ENCODE results near the gene TMEM222. TPM values are rescaled to one million over a fixed set of nuclear protein-coding genes. Genes with fewer than 3 reads are reported as not detected.

The TMEM222 gene
- total RNA-seq, 2 donors from 2014 or later = 31.5 to 45.1 TPM

GRCh38 chr1:27357281-27358037 is 35.5 kb downstream of the TMEM222 start:
- no peak overlapping the region for H3K27ac ChIP-seq
- no peak overlapping the region for H3K4me3 ChIP-seq

GRCh38 chr1:27358038-27358927 is 36.3 kb downstream of the TMEM222 start:
- TF ChIP-seq CTCF (IDR thresholded peaks at IDR 0.05) = no peak
- Histone ChIP-seq H3K27me3 (replicated peaks; ENCODE audit: insufficient read depth) (no peaks in the 10 kb centered on the region), H3K27ac (no peak overlapping the region), H3K36me3 (peaks cover 82% of the 10 kb centered on the region), H3K9me3 (no peaks in the 10 kb centered on the region), H3K4me3 (no peak overlapping the region), H3K4me1 (ENCODE audit: control insufficient read depth in 1 of 2, low read depth in 2 of 2) (peaks cover 0 to 8% of the 10 kb centered on the region in 2 donors)
- ATAC-seq (ENCODE audit: insufficient number of reproducible peaks, low FRiP score, low read depth) = no peak
- no peak for DNase-seq (ENCODE audit: low spot score)

More at GRCh38 chr1:27357281-27358037, 35.5 kb downstream of the TMEM222 start:
- DNase-seq (ENCODE audit: low spot score) = no peak
- peaks cover 0 to 8% of the 10 kb centered on the region in 2 donors for H3K4me1 ChIP-seq (ENCODE audit: control insufficient read depth in 1 of 2, low read depth in 2 of 2)
- no peaks in the 10 kb centered on the region for H3K27me3 ChIP-seq (replicated peaks; ENCODE audit: insufficient read depth)
- peaks cover 74% of the 10 kb centered on the region for H3K36me3 ChIP-seq
- peak; percentile 99 for TF ChIP-seq CTCF (IDR thresholded peaks at IDR 0.05)
- ATAC-seq (ENCODE audit: insufficient number of reproducible peaks, low FRiP score, low read depth) = no peak
- no peaks in the 10 kb centered on the region for H3K9me3 ChIP-seq

GRCh38 chr1:27358928-27359313 is 37.0 kb downstream of the TMEM222 start:
- peaks cover 86% of the 10 kb centered on the region for H3K36me3 ChIP-seq
- no peak for TF ChIP-seq CTCF (IDR thresholded peaks at IDR 0.05)
- no peaks in the 10 kb centered on the region for H3K27me3 ChIP-seq (replicated peaks; ENCODE audit: insufficient read depth)
- H3K9me3 ChIP-seq = no peaks in the 10 kb centered on the region
- DNase-seq (ENCODE audit: low spot score) = no peak
- H3K4me1 ChIP-seq (ENCODE audit: control insufficient read depth in 1 of 2, low read depth in 2 of 2) = peaks cover 0 to 12% of the 10 kb centered on the region in 2 donors
- no peak for ATAC-seq (ENCODE audit: insufficient number of reproducible peaks, low FRiP score, low read depth)
- no peak overlapping the region for H3K4me3 ChIP-seq
- no peak overlapping the region for H3K27ac ChIP-seq

GRCh38 chr1:27359822-27360158 is 37.8 kb downstream of the TMEM222 start:
- TF ChIP-seq CTCF (IDR thresholded peaks at IDR 0.05) = no peak
- Histone ChIP-seq H3K36me3 (peaks cover 88% of the 10 kb centered on the region), H3K4me3 (no peak overlapping the region), H3K27ac (no peak overlapping the region), H3K27me3 (replicated peaks; ENCODE audit: insufficient read depth) (no peaks in the 10 kb centered on the region), H3K4me1 (ENCODE audit: control insufficient read depth in 1 of 2, low read depth in 2 of 2) (peaks cover 3 to 21% of the 10 kb centered on the region in 2 donors), H3K9me3 (no peaks in the 10 kb centered on the region)
- ATAC-seq (ENCODE audit: insufficient number of reproducible peaks, low FRiP score, low read depth) (no peak), DNase-seq (ENCODE audit: low spot score) (no peak)

Data from thoracic aorta (tissue), 2 donors.